HepG2 (cell line): ENCODE data around the gene MST1R. TPM values are rescaled to one million over a fixed set of nuclear protein-coding genes. Genes with fewer than 3 reads are reported as not detected.

Experiments
- ATAC-seq: fragments of 200-7000 bp; cut with Tn5 transposase; 3 replicates; pipeline ENCODE4 v1.9.1; 2020; ENCODE audit warnings: mild to moderate bottlenecking, moderate library complexity
- BruUV-seq: library from RNA; stranded (reverse); fragments of 400-500 nt; replicated peaks from 2 replicates; lab custom pipeline; 2021; lab: Mats Ljungman, UMichigan
- CTCF ChIA-PET: fragments of 300-600 bp; formaldehyde crosslinking; extraction: SDS; loops from one replicate; lab custom pipeline; 2021; ENCODE audit warnings: low total read pairs, inconsistent platforms, low intra/inter-chr PET ratio; lab: Yijun Ruan, JAX
- POLR2A ChIA-PET: fragments of 350-600 bp; sonication (Branson Sonifier 250); formaldehyde crosslinking; loops from one replicate; lab custom pipeline; 2020; ENCODE audit warnings: antibody characterized with exemption, inconsistent platforms; lab: Yijun Ruan, JAX
- DNase-seq: peaks from one replicate; pipeline ENCODE4 v3.0.0-alpha.2; 2015; ENCODE audit warnings: low spot score
- FAIRE-seq: peaks from 3 replicates; lab custom pipeline; 2011; peaks lifted over from hg19 to GRCh38; lab: Jason Lieb, UNC
- H2AFZ ChIP-seq: one replicate; pipeline ENCODE4 v1.6.1; 2011; ENCODE audit warnings: low read length, inconsistent platforms
- H3K27ac ChIP-seq: fragments of 300-600 bp; 3 replicates; pipeline ENCODE4 v1.8.0; 2011; ENCODE audit warnings: mixed run types, mild to moderate bottlenecking, mixed read lengths, low read length, inconsistent platforms; ENCODE audit not compliant: insufficient read depth; ENCODE audit errors: extremely low read length
- H3K27me3 ChIP-seq, 2 experiments: fragments of 200-600 bp in 1 of 2; 2 replicates in 1 of 2; 3 replicates in 1 of 2; pipeline versions ENCODE4 v1.6.0 to v1.8.0; 2011; ENCODE audit warnings: low read length in 2 of 2, mild to moderate bottlenecking in 2 of 2, moderate library complexity in 2 of 2, inconsistent platforms in 1 of 2; ENCODE audit not compliant: insufficient read depth in 2 of 2, control insufficient read depth in 1 of 2
- H3K36me3 ChIP-seq, 2 experiments: fragments of 200-600 bp in 1 of 2; replicated peaks in 1 of 2; 2 replicates in 1 of 2; 3 replicates in 1 of 2; pipeline versions ENCODE4 v1.5.1 to v1.8.0; 2011; ENCODE audit warnings: low read length in 2 of 2, inconsistent platforms in 1 of 2; ENCODE audit not compliant: insufficient read depth in 2 of 2, control insufficient read depth in 1 of 2
- H3K4me1 ChIP-seq: 2 replicates; pipeline ENCODE4 v1.5.1; 2012; ENCODE audit warnings: low read length, inconsistent platforms; ENCODE audit not compliant: insufficient read depth
- H3K4me2 ChIP-seq: 2 replicates; pipeline ENCODE4 v1.6.0; 2011; ENCODE audit warnings: low read depth, low read length, inconsistent platforms
- H3K4me3 ChIP-seq, 3 experiments: fragments of 200-600 bp in 1 of 3; sonication (generic), shearing (Covaris generic) in 1 of 3; replicated peaks in 1 of 3; 2 replicates each; pipeline ENCODE4 v1.5.1; 2011 to 2016; ENCODE audit warnings: low read length in 3 of 3, inconsistent platforms in 2 of 3, low read depth in 2 of 3, mild to moderate bottlenecking in 2 of 3, control low read depth in 1 of 3, mixed read lengths in 1 of 3; ENCODE audit not compliant: insufficient read depth in 1 of 3
- H3K79me2 ChIP-seq: one replicate; pipeline ENCODE4 v1.6.1; 2011; ENCODE audit warnings: low read length, inconsistent platforms; ENCODE audit not compliant: insufficient read depth
- H3K9ac ChIP-seq: 2 replicates; pipeline ENCODE4 v1.6.0; 2011; ENCODE audit warnings: mild to moderate bottlenecking, low read depth, low read length, inconsistent platforms; ENCODE audit not compliant: insufficient read depth
- H3K9me3 ChIP-seq: 2 replicates; pipeline ENCODE4 v1.5.1; 2012; ENCODE audit warnings: mild to moderate bottlenecking, low read length
- H4K20me1 ChIP-seq: 2 replicates; pipeline ENCODE4 v1.6.0; 2011; ENCODE audit warnings: inconsistent platforms, mild to moderate bottlenecking, low read length, moderate library complexity; ENCODE audit not compliant: insufficient read depth
- ETV5 ChIP-seq: IDR thresholded peaks from 2 replicates; pipeline ENCODE4 v1.6.1; 2018; ENCODE audit warnings: missing biosample characterization, missing genetic modification reagents, inconsistent platforms, borderline replicate concordance
- GZF1 ChIP-seq: sonication (generic); formaldehyde crosslinking; IDR thresholded peaks from 2 replicates; pipeline ENCODE4 v1.5.1; 2020; ENCODE audit warnings: mild to moderate bottlenecking, missing genetic modification reagents
- SUZ12 ChIP-seq: fragments of 150-350 bp; IDR thresholded peaks from 2 replicates; pipeline ENCODE4 v1.6.1; 2014; ENCODE audit warnings: low read depth, low read length
- ZC3H13 ChIP-seq: sonication (generic); formaldehyde crosslinking; IDR thresholded peaks from 2 replicates; pipeline ENCODE4 v1.8.1; 2023; ENCODE audit warnings: mild to moderate bottlenecking, missing genetic modification reagents, moderate library complexity
- WGBS: methylation state at CpG from one replicate; pipeline ENCODE4 v1.1.6; 2017; ENCODE audit warnings: low lambda C conversion rate; 5-methylcytosine and 5-hydroxymethylcytosine counted together
- in situ Hi-C: cut with HindIII; loops from 2 replicates; pipeline ENCODE4 v1.10.0; 2017; ENCODE audit warnings: low pct_unique_long_range_greater_than_20kb; ENCODE audit not compliant: extremely low pct_ligation_motif_present
- intact Hi-C: fragments of 100-400 bp; cut with micrococcal nuclease; formaldehyde crosslinking; loops from one replicate; pipeline ENCODE4 v1.10.0; 2022; ENCODE audit not compliant: unreplicated experiment
- polyA plus RNA-seq, 8 experiments: library from polyadenylated mRNA; depleted of rRNA in 3 of 8; stranded (reverse) in 7 of 8; unstranded in 1 of 8; fragments of >200 nt; fragmentation: Illumina TruSeq in 4 of 8; extraction: Trizol in 4 of 8; gene quantifications; 2 replicates each; pipeline versions ENCODE4 v1.2.1 to v1.2.3, GENCODE V29; 2011 to 2016; ENCODE audit warnings: low read depth in 4 of 8, missing spikeins in 1 of 8, mixed read lengths in 1 of 8; ENCODE audit not compliant: insufficient read depth in 1 of 8
- total RNA-seq, 5 experiments: library from RNA; depleted of rRNA; stranded (reverse); fragments of >200 nt; fragmentation: Illumina TruSeq; extraction: Trizol; gene quantifications; 2 replicates each; pipeline ENCODE4 v1.2.3, GENCODE V29; 2016; ENCODE audit warnings: low read depth in 1 of 5
- TF ChIP-seq, protein P1 (sequence below): sonication (generic); formaldehyde crosslinking; IDR thresholded peaks from 2 replicates; pipeline ENCODE4 v1.4.0; 2020; ENCODE audit warnings: missing genetic modification reagents, borderline replicate concordance
- TF ChIP-seq, protein P2 (sequence below): sonication (generic); formaldehyde crosslinking; IDR thresholded peaks from 2 replicates; pipeline ENCODE4 v1.5.0; 2020; ENCODE audit warnings: mild to moderate bottlenecking, missing genetic modification reagents, borderline replicate concordance
- TF ChIP-seq, protein P3 (sequence below): sonication (generic); formaldehyde crosslinking; IDR thresholded peaks from 2 replicates; pipeline ENCODE4 v1.4.0; 2020; ENCODE audit warnings: missing genetic modification reagents
- TF ChIP-seq, protein P4 (sequence below): sonication (generic); formaldehyde crosslinking; IDR thresholded peaks from 2 replicates; pipeline ENCODE4 v1.4.0; 2020; ENCODE audit warnings: missing genetic modification reagents, borderline replicate concordance

Gene MST1R
- total and polyA plus RNA-seq, 2 of the 13 experiments (the other 11 are each of a cell fraction or from before 2014, with no cell fraction given): 0.11 to 0.77 TPM

DNA sequence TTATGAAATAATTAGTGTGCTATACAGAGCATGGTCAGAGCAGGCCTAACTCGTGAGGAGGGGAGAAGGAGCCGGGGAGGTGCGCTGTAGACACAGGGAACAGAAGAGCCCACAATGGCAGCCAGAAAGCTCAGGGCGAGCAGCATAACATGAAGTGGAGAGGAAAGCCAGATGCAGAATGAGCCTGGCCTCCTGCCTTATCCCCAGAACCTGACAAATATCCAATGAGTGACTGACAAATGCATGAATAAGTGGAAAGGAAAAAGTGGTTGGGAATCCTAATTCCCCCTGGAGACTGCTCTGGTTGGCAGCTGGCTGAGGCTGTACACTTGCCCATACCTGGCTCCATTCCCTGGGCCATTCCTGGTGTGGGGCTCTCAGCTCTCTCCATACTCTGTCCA lies 9.2 kb upstream of the MST1R start (continued):
- TF ChIP-seq, protein P1, sequence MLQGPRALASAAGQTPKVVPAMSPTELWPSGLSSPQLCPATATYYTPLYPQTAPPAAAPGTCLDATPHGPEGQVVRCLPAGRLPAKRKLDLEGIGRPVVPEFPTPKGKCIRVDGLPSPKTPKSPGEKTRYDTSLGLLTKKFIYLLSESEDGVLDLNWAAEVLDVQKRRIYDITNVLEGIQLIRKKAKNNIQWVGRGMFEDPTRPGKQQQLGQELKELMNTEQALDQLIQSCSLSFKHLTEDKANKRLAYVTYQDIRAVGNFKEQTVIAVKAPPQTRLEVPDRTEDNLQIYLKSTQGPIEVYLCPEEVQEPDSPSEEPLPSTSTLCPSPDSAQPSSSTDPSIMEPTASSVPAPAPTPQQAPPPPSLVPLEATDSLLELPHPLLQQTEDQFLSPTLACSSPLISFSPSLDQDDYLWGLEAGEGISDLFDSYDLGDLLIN (CRISPR knock-in tag): no peak
- no peak for TF ChIP-seq ETV5 (CRISPR knock-in tag)
- TF ChIP-seq SUZ12: no peak
- no peak for TF ChIP-seq GZF1 (CRISPR knock-in tag)

DNA sequence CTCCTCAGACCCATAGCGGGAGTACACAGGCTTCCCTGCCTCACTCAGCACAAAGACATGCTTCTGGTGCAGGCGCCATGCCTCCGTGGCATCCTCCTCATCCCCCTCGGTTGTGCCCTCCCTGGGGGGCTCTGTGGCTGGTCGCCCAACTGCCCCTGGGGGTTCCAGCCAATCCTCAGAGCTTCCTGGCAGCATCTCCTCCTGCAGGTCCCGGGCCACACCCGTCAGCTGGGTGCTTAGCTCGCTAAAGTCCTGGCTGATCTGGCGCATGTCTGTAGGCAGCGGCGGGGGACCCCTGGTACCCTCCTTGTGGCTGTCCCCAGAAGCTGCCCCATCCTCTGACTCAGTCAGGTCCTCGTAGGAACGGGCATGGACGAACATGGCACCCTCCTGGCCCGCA lies 7.9 kb upstream of the MST1R start:
- H3K9me3 ChIP-seq: no peaks in the 10 kb centered on the region
- in situ Hi-C loops (no loop called here), intact Hi-C loops (no loop called here)
- H3K4me1 ChIP-seq: no peaks in the 10 kb centered on the region
- ATAC-seq (no peak), FAIRE-seq (no peak), DNase-seq (no peak)
- ChIA-PET CTCF (no interaction called here), POLR2A (no interaction called here)
- no peaks in the 10 kb centered on the region; a peak in 2 of 5 replicates for H3K36me3 ChIP-seq
- H3K79me2 ChIP-seq: no peaks in the 10 kb centered on the region
- BruUV-seq: no TSS peak
- no peaks in the 10 kb centered on the region for H4K20me1 ChIP-seq
- no peak overlapping the region for H2AFZ ChIP-seq
- no peak overlapping the region for H3K4me3 ChIP-seq
- H3K9ac ChIP-seq: no peak overlapping the region
- H3K27me3 ChIP-seq: no peaks in the 10 kb centered on the region
- WGBS: 91% methylated on average over 5 of the region's 15 CpGs
- no peak overlapping the region for H3K27ac ChIP-seq
- no peak overlapping the region for H3K4me2 ChIP-seq
- no peak for TF ChIP-seq ZC3H13
- TF ChIP-seq, protein P2, sequence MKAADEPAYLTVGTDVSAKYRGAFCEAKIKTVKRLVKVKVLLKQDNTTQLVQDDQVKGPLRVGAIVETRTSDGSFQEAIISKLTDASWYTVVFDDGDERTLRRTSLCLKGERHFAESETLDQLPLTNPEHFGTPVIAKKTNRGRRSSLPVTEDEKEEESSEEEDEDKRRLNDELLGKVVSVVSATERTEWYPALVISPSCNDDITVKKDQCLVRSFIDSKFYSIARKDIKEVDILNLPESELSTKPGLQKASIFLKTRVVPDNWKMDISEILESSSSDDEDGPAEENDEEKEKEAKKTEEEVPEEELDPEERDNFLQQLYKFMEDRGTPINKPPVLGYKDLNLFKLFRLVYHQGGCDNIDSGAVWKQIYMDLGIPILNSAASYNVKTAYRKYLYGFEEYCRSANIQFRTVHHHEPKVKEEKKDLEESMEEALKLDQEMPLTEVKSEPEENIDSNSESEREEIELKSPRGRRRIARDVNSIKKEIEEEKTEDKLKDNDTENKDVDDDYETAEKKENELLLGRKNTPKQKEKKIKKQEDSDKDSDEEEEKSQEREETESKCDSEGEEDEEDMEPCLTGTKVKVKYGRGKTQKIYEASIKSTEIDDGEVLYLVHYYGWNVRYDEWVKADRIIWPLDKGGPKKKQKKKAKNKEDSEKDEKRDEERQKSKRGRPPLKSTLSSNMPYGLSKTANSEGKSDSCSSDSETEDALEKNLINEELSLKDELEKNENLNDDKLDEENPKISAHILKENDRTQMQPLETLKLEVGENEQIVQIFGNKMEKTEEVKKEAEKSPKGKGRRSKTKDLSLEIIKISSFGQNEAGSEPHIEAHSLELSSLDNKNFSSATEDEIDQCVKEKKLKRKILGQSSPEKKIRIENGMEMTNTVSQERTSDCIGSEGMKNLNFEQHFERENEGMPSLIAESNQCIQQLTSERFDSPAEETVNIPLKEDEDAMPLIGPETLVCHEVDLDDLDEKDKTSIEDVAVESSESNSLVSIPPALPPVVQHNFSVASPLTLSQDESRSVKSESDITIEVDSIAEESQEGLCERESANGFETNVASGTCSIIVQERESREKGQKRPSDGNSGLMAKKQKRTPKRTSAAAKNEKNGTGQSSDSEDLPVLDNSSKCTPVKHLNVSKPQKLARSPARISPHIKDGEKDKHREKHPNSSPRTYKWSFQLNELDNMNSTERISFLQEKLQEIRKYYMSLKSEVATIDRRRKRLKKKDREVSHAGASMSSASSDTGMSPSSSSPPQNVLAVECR (CRISPR knock-in tag): no peak
- TF ChIP-seq, protein P3, sequence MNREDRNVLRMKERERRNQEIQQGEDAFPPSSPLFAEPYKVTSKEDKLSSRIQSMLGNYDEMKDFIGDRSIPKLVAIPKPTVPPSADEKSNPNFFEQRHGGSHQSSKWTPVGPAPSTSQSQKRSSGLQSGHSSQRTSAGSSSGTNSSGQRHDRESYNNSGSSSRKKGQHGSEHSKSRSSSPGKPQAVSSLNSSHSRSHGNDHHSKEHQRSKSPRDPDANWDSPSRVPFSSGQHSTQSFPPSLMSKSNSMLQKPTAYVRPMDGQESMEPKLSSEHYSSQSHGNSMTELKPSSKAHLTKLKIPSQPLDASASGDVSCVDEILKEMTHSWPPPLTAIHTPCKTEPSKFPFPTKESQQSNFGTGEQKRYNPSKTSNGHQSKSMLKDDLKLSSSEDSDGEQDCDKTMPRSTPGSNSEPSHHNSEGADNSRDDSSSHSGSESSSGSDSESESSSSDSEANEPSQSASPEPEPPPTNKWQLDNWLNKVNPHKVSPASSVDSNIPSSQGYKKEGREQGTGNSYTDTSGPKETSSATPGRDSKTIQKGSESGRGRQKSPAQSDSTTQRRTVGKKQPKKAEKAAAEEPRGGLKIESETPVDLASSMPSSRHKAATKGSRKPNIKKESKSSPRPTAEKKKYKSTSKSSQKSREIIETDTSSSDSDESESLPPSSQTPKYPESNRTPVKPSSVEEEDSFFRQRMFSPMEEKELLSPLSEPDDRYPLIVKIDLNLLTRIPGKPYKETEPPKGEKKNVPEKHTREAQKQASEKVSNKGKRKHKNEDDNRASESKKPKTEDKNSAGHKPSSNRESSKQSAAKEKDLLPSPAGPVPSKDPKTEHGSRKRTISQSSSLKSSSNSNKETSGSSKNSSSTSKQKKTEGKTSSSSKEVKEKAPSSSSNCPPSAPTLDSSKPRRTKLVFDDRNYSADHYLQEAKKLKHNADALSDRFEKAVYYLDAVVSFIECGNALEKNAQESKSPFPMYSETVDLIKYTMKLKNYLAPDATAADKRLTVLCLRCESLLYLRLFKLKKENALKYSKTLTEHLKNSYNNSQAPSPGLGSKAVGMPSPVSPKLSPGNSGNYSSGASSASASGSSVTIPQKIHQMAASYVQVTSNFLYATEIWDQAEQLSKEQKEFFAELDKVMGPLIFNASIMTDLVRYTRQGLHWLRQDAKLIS (CRISPR knock-in tag): no peak
- TF ChIP-seq, protein P4, sequence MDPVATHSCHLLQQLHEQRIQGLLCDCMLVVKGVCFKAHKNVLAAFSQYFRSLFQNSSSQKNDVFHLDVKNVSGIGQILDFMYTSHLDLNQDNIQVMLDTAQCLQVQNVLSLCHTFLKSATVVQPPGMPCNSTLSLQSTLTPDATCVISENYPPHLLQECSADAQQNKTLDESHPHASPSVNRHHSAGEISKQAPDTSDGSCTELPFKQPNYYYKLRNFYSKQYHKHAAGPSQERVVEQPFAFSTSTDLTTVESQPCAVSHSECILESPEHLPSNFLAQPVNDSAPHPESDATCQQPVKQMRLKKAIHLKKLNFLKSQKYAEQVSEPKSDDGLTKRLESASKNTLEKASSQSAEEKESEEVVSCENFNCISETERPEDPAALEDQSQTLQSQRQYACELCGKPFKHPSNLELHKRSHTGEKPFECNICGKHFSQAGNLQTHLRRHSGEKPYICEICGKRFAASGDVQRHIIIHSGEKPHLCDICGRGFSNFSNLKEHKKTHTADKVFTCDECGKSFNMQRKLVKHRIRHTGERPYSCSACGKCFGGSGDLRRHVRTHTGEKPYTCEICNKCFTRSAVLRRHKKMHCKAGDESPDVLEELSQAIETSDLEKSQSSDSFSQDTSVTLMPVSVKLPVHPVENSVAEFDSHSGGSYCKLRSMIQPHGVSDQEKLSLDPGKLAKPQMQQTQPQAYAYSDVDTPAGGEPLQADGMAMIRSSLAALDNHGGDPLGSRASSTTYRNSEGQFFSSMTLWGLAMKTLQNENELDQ (CRISPR knock-in tag): no peak
